CD4-positive, alpha-beta T cell treated with Interleukin-4 for 1 hour (primary cell): ENCODE measurements around the gene TTYH3.

Source experiments
- DNase-seq, 2 donors: peaks; one replicate each; pipeline ENCODE4 v3.0.0-alpha.2; 2020 to 2022

Gene TTYH3

GRCh38 chr7:2635810-2636701 lies 4.3 kb downstream of the TTYH3 start:
- DNase-seq: no peak

GRCh38 chr7:2637066-2637471 lies 5.3 kb downstream of the TTYH3 start:
- no peak for DNase-seq

DNA sequence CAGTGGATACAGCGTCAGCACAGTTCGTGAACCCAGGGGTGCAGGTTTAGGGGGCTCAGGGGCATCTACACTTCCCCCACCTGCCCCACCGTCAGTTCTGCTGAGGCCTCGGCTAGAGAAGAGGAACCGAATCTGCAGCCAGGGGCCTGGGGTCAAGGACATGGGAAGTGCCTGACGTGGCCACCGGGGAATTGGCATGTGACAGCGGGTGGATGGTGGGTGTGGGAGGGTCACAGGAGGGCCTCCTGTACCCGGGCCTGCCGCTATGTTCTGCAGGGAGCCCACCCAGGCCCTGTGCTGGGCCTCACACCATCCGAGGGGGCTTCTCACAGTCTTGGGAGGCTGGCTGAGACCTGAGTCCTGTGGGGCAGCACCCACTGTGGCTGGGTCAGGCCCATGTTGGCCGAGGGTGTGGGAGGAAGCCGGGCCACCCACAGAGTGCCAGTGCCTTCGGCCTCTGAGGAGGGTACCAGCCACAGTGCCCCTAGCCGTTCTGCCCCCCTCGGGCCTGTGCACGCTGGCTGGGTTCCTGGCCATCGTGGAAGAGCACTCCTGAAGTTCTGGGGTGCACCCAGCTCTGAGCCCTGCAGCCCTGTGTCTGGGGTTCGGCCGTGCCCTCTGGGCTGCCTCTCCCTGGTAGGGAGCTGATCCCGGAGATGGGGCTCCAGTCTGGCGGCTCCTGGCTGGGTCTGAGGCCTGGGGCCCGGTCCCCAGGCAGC lies 5.9 kb downstream of the TTYH3 start:
- DNase-seq: peak in 1 of 2 donors; percentile 75

DNA sequence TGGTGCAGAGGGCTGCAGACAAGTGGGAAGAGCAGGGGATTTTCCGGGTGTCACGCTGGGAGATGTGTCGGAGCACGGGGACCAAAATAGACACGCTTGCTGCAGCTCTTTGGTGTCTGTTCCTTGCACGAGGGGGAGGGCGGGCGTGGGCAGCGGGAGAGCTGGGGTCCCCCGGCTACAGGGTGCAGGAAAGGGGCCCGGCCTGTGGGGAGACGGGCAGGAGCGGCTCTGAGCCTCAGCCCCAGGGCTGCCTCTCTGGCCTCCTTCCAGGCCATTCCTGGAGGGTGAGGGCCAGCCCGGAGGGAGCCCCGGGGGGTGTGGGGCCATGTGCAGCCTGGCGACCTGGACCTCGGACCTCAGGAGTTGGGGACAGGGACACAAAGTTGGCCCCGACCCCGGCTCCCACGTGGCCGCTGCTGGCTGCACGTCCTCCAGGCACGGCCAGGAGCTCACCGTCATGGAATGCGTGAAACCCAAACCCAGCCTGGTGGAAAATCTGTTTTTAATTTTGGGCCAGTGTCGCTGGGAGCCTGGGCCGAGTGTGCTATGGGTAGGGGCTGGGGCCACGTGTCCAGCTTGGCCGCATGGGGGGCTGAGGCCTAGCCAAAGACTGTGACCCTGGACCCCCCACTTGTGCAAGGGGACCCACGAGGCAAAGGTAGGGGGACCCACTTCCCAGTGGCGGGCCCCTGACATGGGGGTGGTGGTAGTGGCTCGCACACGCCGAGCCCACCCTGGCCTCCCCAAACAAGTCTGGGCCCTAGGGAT lies 6.6 kb downstream of the TTYH3 start:
- no peak for DNase-seq

DNA sequence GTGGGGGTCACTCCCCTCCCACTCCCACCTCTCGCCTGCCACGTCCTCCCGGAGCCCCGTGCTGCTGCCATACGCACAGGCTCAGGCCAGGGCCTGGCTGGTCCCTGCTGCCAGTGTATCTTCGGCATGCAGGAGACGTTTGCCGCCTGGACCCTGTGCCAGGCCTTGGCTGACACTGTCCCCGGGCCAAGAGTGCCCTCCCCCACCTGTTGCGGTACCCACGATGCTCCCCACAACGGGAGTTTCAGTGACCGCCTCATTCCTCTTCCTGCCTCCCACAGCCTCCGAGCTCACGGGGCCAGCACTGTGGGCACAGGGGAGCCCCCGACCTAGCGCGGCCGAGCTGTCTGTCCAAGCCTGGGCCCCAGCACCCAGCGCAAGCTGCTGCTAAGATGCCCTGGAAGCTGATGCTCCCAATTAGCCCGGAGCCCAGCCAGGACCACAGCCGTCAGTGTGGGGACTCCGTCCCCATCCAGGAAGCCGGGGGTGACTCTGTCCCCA lies 7.4 kb downstream of the TTYH3 start:
- DNase-seq: no peak

DNA sequence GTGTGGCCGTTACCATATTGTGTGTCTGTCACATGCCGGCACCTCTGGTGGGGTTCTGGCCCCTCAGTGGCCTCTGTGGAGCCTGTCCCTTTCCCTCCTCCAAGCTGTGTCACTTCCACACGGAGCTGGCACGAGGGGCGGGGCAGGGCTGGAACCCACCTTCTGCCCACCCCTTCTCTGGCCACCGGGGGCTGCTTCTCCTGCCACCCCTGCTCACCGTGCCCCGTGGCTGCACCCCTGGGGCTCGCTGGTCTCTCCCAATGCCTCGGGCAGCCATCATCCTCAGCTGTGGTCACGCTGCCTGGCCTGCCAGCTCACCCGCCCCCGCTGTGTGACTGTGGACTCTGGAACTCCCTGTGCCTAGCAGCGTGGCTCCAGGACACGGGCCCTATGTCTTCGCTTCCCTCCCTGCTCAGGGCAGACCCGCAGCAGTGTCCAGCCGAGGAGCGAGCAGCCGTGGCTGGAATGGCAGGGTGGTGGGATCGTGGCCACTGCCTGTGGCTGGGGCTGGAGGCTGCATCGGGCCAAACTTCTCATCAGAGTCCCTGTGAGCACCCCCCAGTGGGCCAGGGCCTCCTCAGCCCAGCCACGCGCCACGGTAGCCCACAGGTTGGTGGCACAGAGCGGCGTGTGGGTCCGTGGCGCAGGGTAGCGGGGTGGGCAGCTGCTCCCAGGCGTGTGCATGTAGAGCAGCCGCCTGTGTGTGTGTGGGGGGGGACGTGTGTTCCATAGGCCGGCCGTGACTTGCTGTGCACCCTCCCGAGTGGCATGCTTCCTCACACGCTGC lies 8.1 kb downstream of the TTYH3 start:
- no peak for DNase-seq

GRCh38 chr7:2640482-2640830 lies 8.7 kb downstream of the TTYH3 start:
- no peak for DNase-seq

GRCh38 chr7:2640846-2641316 lies 9.1 kb downstream of the TTYH3 start:
- DNase-seq: no peak

DNA sequence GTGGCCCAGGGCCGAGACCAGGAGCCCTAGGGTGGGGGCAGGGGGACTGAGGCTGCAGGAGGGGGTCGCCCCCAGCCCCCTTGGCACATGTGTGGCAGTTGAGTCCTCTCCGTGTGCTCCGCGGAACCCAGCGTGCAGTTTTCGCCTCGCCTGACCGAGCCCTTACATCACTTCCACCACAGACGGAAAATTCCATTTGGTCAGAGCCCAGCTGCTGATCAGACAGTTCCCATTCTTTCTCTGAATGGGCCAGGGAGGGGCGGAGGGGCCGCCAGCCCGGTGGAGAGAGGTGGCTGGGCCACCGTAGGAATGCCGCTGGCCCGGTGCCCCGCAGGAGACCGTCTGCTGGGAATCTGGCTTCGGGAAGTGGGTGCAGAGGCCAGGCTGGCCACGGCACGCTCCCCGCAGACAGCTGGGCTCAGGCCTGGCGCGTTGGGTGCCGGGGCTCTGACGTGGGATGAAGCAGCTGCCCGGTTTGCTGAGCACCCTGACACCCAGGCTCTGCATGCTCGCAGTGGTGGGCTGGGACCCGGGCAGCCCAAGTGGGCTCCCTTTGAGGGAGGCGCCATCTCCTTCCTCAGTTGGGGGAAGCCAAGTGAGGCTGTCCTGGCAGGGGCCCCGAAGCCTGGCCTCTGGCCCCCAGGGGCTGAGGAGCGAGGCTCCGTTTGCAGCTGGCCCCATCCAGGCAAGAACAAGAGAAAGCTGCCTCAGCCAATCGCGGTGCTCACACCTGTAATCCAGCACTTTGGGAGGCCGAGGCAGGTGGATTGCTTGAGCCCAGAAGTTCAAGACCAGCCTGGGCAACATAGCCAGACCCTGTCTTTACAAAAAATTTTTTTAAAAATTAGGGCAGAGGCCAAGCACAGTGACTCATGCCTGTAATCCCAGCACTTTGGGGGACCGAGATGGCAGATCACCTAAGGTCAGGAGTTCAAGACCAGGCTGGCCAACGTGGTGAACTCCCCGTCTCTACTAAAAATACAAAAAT lies 9.9 kb downstream of the TTYH3 start:
- peak in 1 of 2 donors; percentile 62 for DNase-seq

GRCh38 chr7:2643386-2644219 lies 11.8 kb downstream of the TTYH3 start:
- DNase-seq: no peak

GRCh38 chr7:2644220-2644561 lies 12.4 kb downstream of the TTYH3 start:
- DNase-seq: no peak

- no peak for DNase-seq
Measured at GRCh38 chr7:2644562-2645273, 12.9 kb downstream of the TTYH3 start.

DNA sequence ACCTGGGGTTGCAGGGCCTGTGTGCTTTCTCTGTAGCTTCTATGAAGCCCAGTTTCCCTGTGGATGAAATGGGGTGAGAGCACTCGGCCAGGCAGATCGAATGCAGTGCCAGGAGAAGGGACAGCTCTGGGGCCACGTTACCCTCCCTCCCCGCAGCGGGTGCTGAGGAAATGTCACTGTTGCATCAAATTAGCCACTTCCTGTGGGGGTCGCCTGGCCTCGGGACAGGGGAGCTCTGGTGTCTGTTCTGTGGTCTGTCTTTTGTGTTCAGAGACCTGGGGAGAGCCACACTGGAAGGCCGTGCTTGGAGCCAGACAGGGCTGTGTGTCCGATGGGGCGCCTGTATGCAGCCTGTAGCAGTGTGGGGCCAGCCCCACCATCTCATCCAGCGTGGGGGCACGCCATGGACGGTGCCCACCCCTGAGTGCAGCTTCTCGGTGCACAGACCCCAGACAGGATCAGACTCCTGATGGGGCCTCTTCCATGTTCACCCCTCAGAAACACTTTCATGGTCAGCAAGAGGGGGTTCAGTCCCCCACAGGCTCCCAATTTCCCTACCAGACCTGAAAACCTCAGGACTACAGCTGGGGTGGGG lies 13.6 kb downstream of the TTYH3 start:
- peak; percentile 46 to 48 for DNase-seq

DNA sequence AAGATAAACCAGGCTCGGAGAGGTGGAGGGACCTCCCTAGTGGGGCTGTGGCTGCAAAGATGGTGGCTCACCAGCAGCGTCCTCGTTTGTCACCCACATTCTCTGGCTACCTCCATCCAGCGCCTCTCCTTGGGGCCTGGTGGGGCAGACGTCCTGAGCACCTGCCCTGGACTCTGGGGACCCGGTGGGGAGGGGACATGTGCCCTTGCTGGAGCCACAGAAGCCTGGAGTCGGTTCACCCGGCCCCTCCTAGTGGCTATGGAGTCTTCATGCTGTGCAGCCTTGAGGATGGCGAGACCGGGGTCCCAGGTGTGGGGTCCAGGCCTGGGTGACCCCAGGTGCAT lies 14.5 kb downstream of the TTYH3 start:
- DNase-seq: no peak

GRCh38 chr7:2646680-2647571 lies 15.1 kb downstream of the TTYH3 start:
- DNase-seq: no peak

GRCh38 chr7:2647594-2648172 lies 15.9 kb downstream of the TTYH3 start:
- DNase-seq: peak; percentile 6 to 70

- DNase-seq: no peak
Measured at GRCh38 chr7:2649139-2649838, 17.5 kb downstream of the TTYH3 start.
